Renal cortex interstitium (tissue), 11 donors: Measurements from ENCODE around the gene CNPY2. TPM values are rescaled to one million over a fixed set of nuclear protein-coding genes. Genes with fewer than 3 reads are reported as not detected.
A peak's percentile ranks its signal among the peaks of the same experiment; 100 is the strongest.
"Not testable (repeated sequence)": the region's sequence is repeated elsewhere in the genome, so short reads cannot be mapped to it uniquely, and the experiment has no call there.

Experiments used
- DNase-seq, 11 donors: peaks; one replicate each; pipeline ENCODE4 v3.0.0-alpha.2; 2013; ENCODE audit warnings: low read depth in 9 of 11, low spot score in 4 of 11; ENCODE audit errors: extremely low read depth in 1 of 11
- polyA plus RNA-seq, 3 donors: library from polyadenylated mRNA; unstranded; fragments of 120-200 nt; gene quantifications; one replicate each; pipeline ENCODE4 v1.2.1, GENCODE V29; 2013; ENCODE audit not compliant: insufficient read length in 3 of 3

Gene CNPY2
- polyA plus RNA-seq, 3 donors, result 140 to 161 (median 159) TPM

DNA sequence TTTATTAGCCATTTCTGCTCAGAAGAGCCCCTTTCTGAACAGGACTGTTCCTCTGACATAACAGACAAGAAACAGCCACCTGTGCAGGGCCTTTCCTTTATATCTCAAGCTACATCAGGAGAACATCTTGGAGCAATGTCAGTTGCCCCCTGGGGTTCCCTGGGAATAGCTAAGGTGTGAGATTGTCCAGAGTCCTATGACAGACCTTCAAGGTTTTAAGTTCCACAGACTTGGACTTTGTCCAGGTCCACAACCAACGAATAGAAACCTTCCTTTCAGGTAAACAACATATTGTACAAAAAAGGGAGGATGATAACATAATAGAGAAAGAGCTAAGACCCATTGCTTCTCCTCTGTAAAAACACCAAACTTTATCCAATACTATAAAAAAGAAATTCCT, 25.8 kb upstream of the CNPY2 start:
- DNase-seq, result no peak

DNA sequence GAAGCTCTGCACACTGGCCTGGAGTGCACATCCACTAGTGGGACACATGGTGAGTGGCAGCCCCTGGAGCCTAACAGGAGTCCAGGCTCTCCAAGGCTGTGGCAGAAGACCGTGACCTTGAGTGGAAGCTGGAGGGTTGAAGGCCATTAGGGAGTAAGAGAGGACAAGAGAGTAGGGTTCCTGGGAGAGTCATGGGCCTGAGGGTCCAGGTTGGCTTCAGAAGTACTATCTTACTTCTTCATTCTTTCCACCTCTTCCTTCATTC, 23.3 kb upstream of the CNPY2 start:
- no peak for DNase-seq

DNA sequence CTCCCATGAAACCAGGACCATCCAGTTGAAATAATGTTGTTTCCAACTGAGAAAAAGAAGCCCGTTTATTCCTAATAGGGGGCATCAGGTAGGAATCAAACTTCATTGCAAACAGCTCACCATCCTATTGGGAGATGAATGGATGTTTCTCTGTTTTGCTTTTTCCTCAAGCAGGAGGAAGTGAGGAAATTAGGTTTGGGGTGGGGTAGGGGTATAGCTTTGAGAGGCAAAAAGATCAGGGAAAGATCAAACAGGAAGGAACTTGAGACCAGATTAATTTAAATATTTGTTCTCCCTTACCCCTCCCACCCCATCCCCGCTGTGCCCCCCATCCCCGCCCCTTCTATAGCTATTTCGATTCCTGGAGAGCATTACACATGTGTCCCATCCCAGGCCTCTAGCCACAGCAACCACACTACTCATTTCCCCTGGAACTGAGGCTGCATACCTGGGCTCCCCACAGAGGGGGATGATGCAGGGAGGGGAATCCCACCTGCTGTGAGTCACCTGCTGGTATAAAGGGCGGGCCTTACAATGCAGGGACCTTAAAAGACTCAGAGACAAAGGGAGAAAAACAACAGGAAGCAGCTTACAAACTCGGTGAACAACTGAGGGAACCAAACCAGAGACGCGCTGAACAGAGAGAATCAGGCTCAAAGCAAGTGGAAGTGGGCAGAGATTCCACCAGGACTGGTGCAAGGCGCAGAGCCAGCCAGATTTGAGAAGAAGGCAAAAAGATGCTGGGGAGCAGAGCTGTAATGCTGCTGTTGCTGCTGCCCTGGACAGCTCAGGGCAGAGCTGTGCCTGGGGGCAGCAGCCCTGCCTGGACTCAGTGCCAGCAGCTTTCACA, 22.7 kb upstream of the CNPY2 start, which contains the start of gene IL23A:
TSS of gene IL23A (plus strand) at position 577 of the 850 bp plus-strand sequence. CDS start at position 738, 161 bp downstream.
- DNase-seq, result no peak

DNA sequence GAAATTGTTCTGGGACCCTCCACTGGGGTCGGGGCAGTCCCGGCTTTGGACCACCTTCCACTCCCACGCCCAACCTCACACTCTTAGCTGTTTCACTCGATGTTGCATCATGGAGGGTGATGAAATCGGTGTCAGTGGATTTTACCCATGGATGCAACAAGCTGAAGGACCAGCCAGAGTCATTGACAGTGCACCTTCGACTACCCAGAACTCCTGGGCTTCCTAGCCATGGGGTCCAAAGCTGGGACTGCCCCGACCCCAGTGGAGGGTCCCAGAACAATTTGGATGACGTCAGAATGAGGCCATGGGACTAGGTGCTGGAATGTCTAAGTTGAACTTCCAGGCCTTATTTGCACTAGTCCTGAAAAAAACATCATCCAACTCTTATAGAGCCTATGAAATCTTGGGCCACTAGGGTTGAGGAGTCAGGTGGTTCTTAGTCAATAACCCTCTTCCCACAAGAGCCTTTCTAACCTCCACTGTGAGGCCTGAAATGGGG, 22.0 kb upstream of the CNPY2 start:
- DNase-seq, result no peak

DNA sequence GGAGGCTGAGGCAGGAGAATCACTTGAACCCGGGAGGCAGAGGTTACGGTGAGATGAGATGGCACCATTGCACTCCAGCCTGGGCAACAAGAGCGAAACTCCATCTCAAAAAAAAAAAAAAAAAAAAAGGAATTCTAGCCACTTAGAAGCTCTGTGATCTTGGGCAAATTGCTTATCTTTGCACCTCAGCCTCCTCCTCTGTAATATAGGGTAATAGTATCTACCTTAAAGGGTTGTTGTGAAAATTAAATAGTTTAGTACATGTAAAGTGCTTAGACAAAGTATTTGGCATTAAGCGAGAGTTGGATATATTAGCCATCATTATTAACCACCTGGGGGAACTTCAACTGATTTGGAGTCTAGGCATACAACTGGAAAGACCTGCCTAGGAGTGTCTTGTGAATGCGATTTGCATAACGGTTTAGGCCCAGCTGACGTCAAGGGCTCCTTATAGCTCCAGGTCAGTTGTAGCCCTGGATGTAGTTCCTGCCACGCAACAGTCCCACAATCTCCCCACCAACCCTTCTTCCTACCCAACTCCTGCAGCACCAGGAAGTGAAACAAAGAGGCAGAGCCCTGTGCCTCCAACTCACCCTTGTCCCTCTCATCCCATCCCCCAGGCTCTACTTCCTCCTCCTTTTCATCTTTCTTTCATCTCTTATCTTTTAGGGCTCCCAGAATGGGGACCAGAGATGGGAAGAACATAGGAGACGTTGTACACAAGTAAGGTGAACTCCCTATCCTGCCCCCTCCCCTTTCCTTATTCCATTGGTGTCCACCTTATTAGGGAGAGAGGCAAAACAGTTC, 20.8 kb upstream of the CNPY2 start:
- DNase-seq, result no peak

DNA sequence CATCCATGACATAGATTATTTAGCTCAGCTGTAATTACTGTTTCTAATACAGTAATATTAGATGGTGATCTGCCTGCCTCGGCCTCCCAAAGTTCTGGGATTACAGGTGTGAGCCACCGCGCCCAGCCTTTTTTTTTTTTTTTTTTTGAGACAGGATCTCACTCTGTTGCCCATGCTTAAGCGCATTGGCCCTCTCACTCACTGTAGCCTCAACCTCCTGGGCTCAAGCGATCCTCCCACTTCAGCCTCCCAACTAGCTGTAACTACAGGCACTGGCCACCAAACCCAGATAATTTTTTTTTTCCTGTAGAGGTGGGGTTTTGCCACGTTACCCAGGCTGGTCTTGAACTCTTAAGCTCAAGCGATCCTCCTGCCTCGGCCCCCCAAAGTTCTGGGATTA, 19.7 kb upstream of the CNPY2 start:
- not testable (repeated sequence) for DNase-seq

DNA sequence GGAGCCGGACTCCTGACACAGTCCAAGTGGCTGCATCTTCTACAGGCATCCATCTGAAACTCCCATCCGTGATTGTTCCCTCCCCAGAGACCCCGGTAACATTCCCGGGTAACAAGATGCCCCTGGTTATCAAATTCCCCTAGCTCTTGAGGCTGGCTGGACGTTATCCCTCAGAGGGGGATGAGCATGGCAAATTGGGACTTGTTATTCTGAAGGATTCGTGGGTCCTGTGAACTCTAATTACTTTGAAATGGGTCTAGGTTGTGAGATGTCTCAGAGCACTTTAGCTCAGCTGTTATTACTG, 18.7 kb upstream of the CNPY2 start:
- DNase-seq, result peak in 2 of 11 donors; percentile 13 to 23

DNA sequence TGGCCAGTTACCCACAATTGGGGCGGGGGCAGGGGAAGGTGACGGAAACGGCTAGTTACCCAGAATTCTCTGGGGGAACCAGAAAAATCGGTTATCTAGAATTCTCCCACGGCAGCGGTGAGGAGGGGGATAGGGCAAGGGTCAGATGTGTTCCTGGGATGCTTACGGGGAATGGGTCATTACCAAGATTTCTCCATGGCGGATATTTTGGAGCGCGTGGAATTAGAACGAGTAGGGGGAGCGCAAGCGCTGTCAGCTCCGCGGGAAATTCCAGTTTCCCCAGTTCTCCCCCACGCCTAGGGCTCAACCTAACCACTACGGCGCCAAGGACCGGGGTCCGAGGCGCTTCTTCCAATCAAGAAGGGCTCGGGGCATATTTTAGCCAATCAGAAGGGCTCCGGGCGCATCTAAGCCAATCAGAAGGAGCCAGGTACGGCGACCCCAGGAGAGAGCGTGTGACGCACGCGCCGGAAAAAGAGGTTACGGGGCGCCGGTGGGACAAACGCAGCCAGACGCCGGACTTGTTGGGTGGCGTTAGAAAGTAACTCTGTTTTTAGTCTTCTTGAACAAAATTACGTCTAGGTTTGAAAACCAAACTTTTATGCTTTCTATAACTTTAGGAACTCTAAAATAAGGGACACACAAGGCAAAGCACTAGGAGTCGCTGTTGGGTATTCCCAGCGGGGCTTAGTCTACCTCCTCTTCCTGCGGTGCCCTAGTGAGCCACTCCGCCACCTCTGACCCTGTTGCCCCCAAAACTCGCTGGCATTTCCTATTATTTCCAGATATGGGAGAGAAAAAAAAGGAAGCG, 18.1 kb upstream of the CNPY2 start, which contains the start of gene PAN2:
TSS of gene PAN2 (minus strand) at position 322 of the 811 bp plus-strand sequence. CDS start 906 bp downstream, outside the sequence.
- DNase-seq, result peak; percentile 90 to 97 (median 95)

DNA sequence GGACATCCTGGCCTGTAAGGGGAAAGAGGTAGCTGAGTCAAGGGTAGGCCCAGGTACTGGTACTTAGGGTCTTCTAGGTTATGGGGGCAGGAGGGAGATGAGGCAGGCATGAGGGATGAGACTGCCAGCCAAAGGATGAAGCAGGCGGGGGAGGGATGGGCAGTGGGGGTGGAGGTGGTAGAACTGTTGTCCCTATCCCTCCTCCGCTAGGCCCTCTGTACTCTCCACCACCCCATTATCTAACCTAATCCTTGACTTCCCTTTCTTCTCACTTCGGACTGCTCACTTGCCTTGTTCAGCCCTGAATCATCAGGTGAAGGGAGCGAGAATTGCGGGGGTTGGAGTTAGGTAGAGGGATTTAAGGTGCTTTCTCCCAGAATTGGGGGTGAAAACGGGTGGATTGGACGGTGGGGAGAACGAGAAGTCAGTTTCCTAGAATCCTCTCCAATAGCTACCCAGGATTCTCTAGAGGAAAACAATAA, 17.4 kb upstream of the CNPY2 start:
- DNase-seq, result no peak

DNA sequence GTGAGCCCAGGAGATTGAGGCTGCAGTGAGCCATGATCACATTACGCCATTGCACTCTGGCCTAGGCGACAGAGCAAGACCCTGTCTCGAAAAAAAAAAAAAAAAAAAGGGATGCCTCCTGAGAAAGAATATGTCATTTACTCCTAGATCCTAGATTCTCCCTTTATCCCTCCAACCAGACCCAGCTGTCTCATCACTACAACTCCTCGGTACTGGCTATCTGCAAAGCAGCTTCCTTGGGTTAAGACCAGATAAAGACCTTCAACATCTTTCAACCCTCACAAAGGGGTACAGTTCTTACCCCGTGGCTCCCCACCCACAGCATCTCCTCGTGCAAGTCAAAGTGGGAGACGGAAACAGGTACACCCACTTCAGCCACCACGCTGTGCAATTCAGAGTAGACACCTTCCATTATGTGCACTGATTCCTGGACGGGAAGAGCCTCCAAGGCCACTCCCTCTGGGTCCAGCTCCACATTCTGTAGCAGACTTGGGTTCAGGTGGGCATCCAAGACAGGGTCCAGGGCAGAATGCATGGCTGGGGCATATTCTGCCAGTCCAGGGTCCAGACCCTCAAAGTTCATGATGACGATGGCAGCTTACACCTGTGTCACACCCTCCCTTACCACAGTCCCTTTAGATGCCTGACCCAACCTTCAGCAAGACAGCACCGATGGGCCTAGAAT, 16.9 kb upstream of the CNPY2 start:
- DNase-seq, result no peak

DNA sequence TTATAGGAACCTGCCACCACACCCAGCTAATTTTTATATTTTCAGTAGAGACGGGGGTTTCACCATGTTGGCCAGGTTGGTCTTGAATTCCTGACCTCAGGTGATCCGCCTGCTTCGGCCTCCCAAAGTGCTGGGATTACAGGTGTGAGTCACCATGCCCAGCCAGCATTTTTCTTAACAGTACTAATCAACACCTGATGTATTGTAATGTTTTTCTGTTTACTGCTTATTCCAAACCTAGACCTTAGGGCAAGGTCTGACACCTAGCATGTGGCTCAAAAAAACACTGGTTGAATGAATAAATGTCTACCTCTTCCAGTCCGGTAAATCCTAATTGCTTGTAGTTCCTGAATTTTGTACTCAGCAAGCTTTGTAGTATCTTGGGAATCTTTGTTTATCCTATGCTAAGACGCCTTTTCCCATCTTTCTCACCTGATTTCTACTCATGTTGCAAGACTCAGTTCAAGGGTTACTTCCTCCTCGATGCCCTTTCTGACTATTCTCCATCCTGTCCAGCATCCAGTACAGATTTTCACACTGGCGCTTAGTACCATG, 15.2 kb upstream of the CNPY2 start:
- no peak for DNase-seq

DNA sequence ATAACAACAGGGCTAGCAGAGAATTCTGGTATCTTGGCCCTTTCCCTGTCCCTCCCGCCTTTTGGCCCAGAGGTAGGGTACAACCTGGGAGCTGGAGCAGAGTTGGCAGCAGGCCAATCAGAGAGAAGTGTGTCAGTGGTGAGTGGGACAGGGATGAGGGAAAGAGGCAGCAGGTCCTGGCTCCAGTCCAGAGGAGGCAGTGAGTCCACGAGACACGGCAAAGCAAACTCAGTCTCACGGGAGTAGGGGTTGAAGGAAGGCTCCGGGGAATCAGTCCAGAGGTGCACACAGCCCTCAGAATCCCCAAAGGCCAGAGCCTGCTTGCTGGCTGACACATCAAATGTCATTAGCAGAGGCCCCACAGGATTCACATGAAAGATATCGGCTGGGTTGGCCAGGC, 10.7 kb upstream of the CNPY2 start:
- no peak for DNase-seq

DNA sequence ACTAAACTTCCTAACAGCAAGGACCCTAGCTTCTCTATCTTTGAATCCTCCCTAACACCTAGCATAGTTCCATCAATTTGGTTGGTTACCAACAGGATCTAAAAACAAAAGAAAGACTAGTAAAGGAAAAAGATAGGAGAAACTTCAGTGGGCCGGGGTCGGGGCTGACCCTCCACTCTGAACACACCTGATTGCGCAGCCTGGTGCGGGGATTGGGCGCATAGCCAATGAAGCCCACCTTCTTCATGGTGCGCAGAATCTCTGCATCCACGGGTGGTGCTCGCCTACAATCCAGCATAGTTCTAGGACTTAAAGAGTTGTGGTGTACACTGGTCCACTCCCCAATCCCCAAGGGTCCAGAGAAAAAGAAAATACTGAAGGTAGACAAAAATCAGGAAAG, 10.3 kb upstream of the CNPY2 start:
- DNase-seq, result no peak

DNA sequence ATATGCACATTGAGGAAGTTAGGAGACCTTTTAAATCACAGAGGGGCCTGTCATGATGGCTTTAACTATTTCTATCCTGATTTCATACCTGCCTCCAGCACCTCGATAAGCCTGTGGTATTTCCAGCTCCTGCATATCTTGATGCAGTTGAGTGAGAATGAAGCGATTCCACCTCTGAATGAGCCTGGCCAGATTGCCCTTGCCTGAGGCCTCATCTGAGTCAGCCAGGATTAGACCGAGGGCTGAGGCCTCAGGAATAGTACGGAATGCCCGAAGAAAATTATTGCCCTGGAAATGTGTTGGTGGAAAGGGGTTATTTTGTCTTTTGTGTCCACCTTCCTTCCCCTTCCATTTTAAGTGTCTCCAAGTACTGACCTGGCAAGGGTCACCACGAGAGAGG, 8.4 kb upstream of the CNPY2 start:
- no peak for DNase-seq

DNA sequence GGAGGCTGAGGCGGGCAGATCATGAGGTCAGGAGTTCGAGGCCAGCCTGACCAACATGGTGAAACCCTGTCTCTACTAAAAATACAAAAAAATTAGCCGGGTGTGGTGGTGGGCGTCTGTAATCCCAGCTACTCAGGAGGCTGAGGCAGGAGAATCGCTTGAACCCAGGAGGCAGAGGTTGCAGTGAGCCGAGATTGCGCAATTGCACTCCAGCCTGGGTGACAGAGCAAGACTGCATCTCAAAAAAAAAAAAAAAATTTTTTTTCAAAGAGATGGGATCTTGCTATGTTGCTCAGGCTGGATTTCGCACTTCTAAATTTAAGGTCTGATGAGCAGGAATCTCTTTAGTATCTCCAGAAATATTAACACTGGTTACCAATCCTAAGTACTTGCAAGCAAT, 5.8 kb upstream of the CNPY2 start:
- DNase-seq, result not testable (repeated sequence)

DNA sequence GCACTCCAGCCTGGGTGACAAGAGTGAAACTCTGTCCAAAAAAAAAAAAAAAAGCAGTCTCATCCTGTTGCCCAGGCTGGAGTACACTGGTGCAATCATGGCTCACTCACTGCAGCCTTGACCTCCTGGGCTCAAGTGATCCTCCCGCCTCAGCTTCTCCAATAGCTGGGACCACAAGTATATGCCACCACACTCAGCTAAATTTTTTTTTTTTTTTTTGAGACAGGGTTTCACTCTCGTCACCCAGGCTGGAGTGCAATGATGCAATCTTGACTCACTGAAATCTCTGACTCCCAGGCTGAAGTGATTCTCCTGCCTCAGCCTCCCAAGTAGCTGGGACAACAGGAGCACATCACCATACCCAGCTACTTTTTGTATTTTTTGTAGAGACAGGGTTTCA, 5.2 kb upstream of the CNPY2 start:
- no peak for DNase-seq

DNA sequence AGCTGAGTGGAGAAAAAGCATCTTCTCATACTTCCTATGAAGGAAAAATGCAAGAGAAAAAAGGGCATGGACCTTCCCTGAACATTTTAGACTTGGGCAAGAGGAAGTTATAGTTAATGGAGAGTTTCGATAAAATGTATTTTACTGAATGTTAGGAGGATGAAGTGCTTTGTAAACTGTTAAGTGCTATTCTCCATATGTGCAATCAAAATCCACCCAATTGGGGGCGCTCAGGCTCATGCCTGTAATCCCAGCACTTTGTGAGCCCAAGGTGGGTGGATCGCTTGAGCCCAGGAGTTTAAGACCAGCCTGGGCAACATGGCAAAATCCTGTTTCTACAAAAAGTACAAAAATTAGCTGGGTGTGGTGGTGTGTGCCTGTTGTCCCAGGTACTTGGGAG, 1.9 kb upstream of the CNPY2 start:
- DNase-seq, result no peak

DNA sequence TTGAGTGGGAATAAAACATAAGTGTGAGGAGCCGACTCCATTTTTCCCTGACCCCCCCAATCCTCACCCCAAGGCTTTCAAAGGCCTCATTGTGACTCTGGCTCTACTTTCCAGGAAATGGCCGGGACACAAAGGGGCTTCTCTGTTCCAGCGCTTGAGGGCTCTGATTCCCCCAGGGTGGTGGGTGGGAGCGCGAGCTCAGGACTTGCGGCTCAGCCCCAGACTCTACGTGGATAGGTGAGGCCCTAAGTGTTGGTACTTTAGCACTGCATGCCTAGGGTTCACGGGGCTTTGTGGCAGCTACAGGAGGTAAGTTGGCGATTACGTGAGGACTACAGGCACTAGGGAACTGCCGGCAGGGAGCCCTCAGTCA, 553 bp downstream of the CNPY2 start:
- DNase-seq, result no peak

DNA sequence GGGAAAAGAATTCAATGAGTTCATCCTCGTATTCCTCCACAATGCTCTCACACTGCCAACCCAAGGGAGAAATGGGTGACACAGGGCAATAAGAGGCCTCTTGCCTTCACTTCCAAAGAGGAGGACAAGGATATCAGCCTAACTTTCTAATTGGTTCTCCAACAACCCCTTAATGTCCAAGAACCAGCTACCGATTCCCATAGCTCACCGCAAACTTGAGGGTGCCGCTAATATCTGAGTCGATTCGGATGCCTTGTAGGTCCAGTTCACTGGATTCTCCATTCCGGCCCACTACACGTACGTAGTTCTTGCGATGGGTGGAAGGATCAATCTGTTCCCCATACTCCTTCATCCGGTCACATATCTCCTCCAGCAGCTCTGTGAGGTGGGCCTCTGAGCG, 4.8 kb downstream of the CNPY2 start:
- DNase-seq, result no peak
